Measurements from ENCODE around the gene TBCD.
"Not testable (repeated sequence)": the region's sequence is repeated elsewhere in the genome, so short reads cannot be mapped to it uniquely, and the experiment has no call there.

The TBCD gene

DNA sequence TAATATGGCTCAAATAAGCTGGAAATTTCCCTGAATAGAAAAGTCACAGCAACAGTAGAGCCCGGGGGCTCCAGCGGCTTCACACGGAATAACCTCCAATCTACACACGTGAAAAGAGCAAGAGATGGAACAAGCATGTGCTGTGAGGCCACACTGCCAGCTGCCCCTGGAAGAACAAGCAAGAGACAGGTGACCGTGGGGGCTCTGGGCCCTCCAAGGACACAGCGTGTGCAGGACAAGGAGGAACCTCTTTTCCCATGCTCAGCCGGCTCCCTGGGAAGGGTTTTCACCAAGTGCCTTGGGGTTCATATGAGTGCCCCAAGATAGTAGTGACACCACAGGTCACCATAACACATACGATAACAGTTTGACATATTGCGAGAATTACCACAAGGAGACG, 198.1 kb downstream of the TBCD start:
- H3K36me3 ChIP-seq (ENCODE audit: control insufficient read depth, insufficient read depth, low read length) = peaks cover 4% of the 10 kb centered on the region; the same call in 1 of the 2 replicates

DNA sequence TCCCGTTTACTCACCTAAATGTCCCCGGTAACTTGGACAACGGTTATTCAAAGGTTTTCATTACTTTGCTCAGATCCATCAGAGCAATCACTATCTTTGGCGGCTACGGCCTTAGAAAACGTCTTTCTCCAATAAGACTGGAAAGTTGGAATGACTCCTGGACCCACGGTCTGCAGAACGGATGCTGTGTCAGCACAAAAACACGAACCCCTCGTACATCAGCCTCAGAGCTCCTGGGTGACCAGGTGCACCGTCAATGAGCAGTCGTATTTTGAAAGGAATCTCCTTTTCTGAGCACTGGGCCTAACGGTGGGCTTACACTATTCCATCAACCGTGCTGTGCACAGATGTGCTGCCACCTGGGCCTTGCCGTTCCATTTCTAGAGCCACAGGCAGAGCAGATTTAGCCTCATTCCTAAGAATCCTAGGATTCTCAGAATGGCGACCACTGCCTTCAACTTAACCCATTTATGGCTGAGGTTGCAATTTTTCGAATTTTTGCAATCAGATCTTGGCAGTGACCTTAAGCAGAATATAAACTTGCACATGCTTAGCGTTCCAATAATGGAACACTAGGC, 198.7 kb downstream of the TBCD start:
- no peaks in the 10 kb centered on the region for H3K4me1 ChIP-seq (ENCODE audit: control insufficient read depth, insufficient read depth, low read length)
- H3K9me3 ChIP-seq (ENCODE audit: control insufficient read depth, insufficient read depth, low read length) = peaks cover 59% of the 10 kb centered on the region
- no peak overlapping the region for H3K4me3 ChIP-seq (ENCODE audit: low read depth, low read length)
- H3K9ac ChIP-seq (ENCODE audit: low read depth, low read length) = no peak overlapping the region
- H3K27me3 ChIP-seq (ENCODE audit: control insufficient read depth, insufficient read depth, low read length) = no peaks in the 10 kb centered on the region
- no peak overlapping the region for H3K27ac ChIP-seq (ENCODE audit: low read depth, low read length)
- peaks cover 2% of the 10 kb centered on the region; the same call in 1 of the 2 replicates for H3K36me3 ChIP-seq (ENCODE audit: control insufficient read depth, insufficient read depth, low read length)

More for the DNA sequence above, 198.1 kb downstream of the TBCD start:
- H3K4me1 ChIP-seq (ENCODE audit: control insufficient read depth, insufficient read depth, low read length) = no peaks in the 10 kb centered on the region
- no peak overlapping the region for H3K27ac ChIP-seq (ENCODE audit: low read depth, low read length)
- H3K4me3 ChIP-seq (ENCODE audit: low read depth, low read length) = no peak overlapping the region
- no peak overlapping the region for H3K9ac ChIP-seq (ENCODE audit: low read depth, low read length)
- peaks cover 65% of the 10 kb centered on the region for H3K9me3 ChIP-seq (ENCODE audit: control insufficient read depth, insufficient read depth, low read length)
- H3K27me3 ChIP-seq (ENCODE audit: control insufficient read depth, insufficient read depth, low read length) = no peaks in the 10 kb centered on the region

DNA sequence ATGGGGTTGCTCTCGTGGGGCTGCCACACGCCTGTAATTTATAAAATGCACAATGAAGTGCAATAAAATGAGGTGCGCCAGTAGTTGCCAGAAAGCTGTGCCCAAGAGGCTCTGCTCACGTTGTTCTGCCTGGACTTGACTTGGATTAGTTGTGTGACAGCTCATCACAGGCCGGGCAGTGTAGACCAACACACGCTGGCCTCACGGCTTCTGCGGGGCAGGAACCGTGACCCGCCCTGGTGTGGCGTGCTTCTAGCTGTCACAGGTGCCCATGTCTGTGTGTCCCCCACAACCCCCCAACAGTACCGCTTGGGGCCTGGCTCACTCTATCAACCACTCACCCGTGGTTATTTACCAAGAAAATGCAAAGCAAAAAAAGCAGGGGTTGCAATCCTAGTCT, 200.2 kb downstream of the TBCD start:
- Histone ChIP-seq H3K36me3 (ENCODE audit: control insufficient read depth, insufficient read depth, low read length) (no peaks in the 10 kb centered on the region), H3K9me3 (ENCODE audit: control insufficient read depth, insufficient read depth, low read length) (peaks cover 46% of the 10 kb centered on the region), H3K27me3 (ENCODE audit: control insufficient read depth, insufficient read depth, low read length) (no peaks in the 10 kb centered on the region), H3K4me3 (ENCODE audit: low read depth, low read length) (no peak overlapping the region), H3K27ac (ENCODE audit: low read depth, low read length) (no peak overlapping the region), H3K9ac (ENCODE audit: low read depth, low read length) (no peak overlapping the region), H3K4me1 (ENCODE audit: control insufficient read depth, insufficient read depth, low read length) (no peaks in the 10 kb centered on the region)

GRCh38 chr17:82955106-82955505, 203.2 kb downstream of the TBCD start:
- H3K27ac ChIP-seq (ENCODE audit: low read depth, low read length); H3K9ac ChIP-seq (ENCODE audit: low read depth, low read length); H3K27me3 ChIP-seq (ENCODE audit: control insufficient read depth, insufficient read depth, low read length); H3K36me3 ChIP-seq (ENCODE audit: control insufficient read depth, insufficient read depth, low read length); H3K4me1 ChIP-seq (ENCODE audit: control insufficient read depth, insufficient read depth, low read length); H3K4me3 ChIP-seq (ENCODE audit: low read depth, low read length): not testable (repeated sequence)
- peaks cover 18% of the 10 kb centered on the region for H3K9me3 ChIP-seq (ENCODE audit: control insufficient read depth, insufficient read depth, low read length)

- H3K9ac ChIP-seq (ENCODE audit: low read depth, low read length); H3K36me3 ChIP-seq (ENCODE audit: control insufficient read depth, insufficient read depth, low read length); H3K27me3 ChIP-seq (ENCODE audit: control insufficient read depth, insufficient read depth, low read length); H3K4me1 ChIP-seq (ENCODE audit: control insufficient read depth, insufficient read depth, low read length); H3K27ac ChIP-seq (ENCODE audit: low read depth, low read length); H3K4me3 ChIP-seq (ENCODE audit: low read depth, low read length): not testable (repeated sequence)
- H3K9me3 ChIP-seq (ENCODE audit: control insufficient read depth, insufficient read depth, low read length) = peaks cover 13% of the 10 kb centered on the region
These were observed 203.8 kb downstream of the TBCD start for GRCh38 chr17:82955627-82956026.

DNA sequence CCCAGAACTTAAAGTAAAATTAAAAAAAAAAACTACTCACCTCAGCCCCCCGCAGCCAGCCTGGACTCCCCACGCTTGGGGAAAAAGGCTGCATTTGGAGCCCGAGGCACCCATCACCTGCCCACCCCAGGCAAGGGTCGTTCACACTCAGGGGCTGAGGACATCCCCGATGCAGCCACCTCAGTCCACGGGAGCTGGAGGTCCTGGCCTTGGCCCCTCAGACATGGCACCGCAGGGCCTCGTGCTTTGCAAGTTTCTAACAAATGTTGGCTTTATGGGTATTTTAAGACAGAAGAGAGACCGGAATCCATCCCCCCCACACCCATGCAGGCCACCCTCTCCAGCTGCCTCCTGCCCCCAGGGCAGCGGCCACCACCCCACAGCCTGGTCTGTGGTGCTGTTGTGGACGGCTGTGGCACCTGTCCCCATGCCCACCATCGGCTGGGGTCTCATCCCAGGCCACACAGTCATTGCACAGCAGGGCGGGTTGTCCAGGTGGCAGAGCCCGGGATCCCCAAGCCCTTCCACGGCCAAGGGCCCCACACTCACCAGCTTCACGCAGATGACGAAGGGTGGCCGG, 204.4 kb downstream of the TBCD start:
- peaks cover 3% of the 10 kb centered on the region; the same call in 1 of the 2 replicates for H3K36me3 ChIP-seq (ENCODE audit: control insufficient read depth, insufficient read depth, low read length)
- no peak overlapping the region for H3K27ac ChIP-seq (ENCODE audit: low read depth, low read length)
- H3K4me3 ChIP-seq (ENCODE audit: low read depth, low read length) = no peak overlapping the region
- no peaks in the 10 kb centered on the region for H3K27me3 ChIP-seq (ENCODE audit: control insufficient read depth, insufficient read depth, low read length)
- H3K4me1 ChIP-seq (ENCODE audit: control insufficient read depth, insufficient read depth, low read length) = no peaks in the 10 kb centered on the region
- H3K9ac ChIP-seq (ENCODE audit: low read depth, low read length) = no peak overlapping the region
- peaks cover 7% of the 10 kb centered on the region for H3K9me3 ChIP-seq (ENCODE audit: control insufficient read depth, insufficient read depth, low read length)

DNA sequence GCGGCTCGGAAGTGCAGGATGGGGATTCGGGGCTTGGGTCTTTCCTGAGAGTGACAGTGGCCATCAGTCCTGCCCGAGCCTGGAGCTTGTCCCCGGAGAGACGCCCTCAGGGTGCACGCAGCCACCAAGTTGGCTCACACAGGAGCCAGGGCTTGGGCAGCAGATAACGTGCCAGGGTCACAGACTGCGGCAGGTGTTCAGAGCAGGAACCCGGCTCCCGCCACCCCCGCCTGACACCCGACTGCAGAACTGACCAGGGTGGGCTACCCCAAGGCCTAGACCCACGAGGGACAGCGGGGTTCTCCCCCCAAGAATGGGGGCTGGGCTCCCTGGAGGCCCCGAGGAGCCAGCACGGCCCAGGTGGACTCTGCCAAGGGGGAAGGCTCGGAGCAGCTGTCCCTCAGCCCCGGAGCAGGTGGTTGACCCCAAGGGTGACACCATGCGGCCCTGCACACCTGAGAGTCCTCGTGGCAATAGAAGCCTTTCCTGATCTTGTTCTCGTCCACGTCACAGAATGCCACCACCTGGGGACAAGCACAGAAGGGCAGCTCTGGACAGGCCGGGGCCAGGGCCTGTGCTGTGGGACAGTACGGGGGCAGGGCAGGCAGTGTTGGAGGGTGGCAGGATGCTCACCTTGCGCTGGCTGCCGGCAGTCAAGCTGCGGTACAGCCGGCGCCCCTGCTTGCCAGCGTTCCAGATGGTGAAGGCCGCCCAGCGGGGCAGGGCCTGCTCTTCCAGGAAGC, 205.0 kb downstream of the TBCD start:
- no peak overlapping the region for H3K9ac ChIP-seq (ENCODE audit: low read depth, low read length)
- H3K4me3 ChIP-seq (ENCODE audit: low read depth, low read length) = no peak overlapping the region
- H3K36me3 ChIP-seq (ENCODE audit: control insufficient read depth, insufficient read depth, low read length) = peaks cover 3% of the 10 kb centered on the region; the same call in 1 of the 2 replicates
- H3K27ac ChIP-seq (ENCODE audit: low read depth, low read length) = no peak overlapping the region
- no peaks in the 10 kb centered on the region for H3K27me3 ChIP-seq (ENCODE audit: control insufficient read depth, insufficient read depth, low read length)
- H3K9me3 ChIP-seq (ENCODE audit: control insufficient read depth, insufficient read depth, low read length) = peaks cover 3% of the 10 kb centered on the region
- no peaks in the 10 kb centered on the region for H3K4me1 ChIP-seq (ENCODE audit: control insufficient read depth, insufficient read depth, low read length)

DNA sequence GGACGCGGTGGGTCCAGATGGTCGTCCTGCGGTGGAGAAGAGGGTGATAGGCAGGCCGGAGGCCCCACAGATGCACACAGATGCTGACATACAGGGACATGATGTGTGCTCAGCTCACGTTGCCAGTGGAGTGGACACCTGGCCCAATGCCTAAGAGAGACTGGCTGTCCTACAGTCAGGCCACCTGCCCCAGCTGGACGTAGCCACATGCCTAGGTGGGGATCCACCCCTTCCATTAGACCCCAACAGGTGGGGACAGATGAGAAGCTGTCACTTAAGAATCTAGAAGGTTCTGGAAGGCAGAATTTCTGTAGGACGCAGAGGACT, 205.6 kb downstream of the TBCD start:
- Histone ChIP-seq H3K27me3 (ENCODE audit: control insufficient read depth, insufficient read depth, low read length) (no peaks in the 10 kb centered on the region), H3K27ac (ENCODE audit: low read depth, low read length) (no peak overlapping the region), H3K9me3 (ENCODE audit: control insufficient read depth, insufficient read depth, low read length) (no peaks in the 10 kb centered on the region; the same call in none of the 2 replicates), H3K4me3 (ENCODE audit: low read depth, low read length) (no peak overlapping the region), H3K9ac (ENCODE audit: low read depth, low read length) (no peak overlapping the region), H3K4me1 (ENCODE audit: control insufficient read depth, insufficient read depth, low read length) (no peaks in the 10 kb centered on the region), H3K36me3 (ENCODE audit: control insufficient read depth, insufficient read depth, low read length) (peaks cover 3% of the 10 kb centered on the region; the same call in 1 of the 2 replicates)

- no peaks in the 10 kb centered on the region; the same call in none of the 2 replicates for H3K9me3 ChIP-seq (ENCODE audit: control insufficient read depth, insufficient read depth, low read length)
- H3K27me3 ChIP-seq (ENCODE audit: control insufficient read depth, insufficient read depth, low read length) = no peaks in the 10 kb centered on the region
- H3K4me3 ChIP-seq (ENCODE audit: low read depth, low read length) = no peak overlapping the region
- H3K27ac ChIP-seq (ENCODE audit: low read depth, low read length) = no peak overlapping the region
- H3K36me3 ChIP-seq (ENCODE audit: control insufficient read depth, insufficient read depth, low read length) = peaks cover 3% of the 10 kb centered on the region; the same call in 1 of the 2 replicates
- no peaks in the 10 kb centered on the region for H3K4me1 ChIP-seq (ENCODE audit: control insufficient read depth, insufficient read depth, low read length)
- no peak overlapping the region for H3K9ac ChIP-seq (ENCODE audit: low read depth, low read length)
These were observed 206.2 kb downstream of the TBCD start for GRCh38 chr17:82957961-82958561.

DNA sequence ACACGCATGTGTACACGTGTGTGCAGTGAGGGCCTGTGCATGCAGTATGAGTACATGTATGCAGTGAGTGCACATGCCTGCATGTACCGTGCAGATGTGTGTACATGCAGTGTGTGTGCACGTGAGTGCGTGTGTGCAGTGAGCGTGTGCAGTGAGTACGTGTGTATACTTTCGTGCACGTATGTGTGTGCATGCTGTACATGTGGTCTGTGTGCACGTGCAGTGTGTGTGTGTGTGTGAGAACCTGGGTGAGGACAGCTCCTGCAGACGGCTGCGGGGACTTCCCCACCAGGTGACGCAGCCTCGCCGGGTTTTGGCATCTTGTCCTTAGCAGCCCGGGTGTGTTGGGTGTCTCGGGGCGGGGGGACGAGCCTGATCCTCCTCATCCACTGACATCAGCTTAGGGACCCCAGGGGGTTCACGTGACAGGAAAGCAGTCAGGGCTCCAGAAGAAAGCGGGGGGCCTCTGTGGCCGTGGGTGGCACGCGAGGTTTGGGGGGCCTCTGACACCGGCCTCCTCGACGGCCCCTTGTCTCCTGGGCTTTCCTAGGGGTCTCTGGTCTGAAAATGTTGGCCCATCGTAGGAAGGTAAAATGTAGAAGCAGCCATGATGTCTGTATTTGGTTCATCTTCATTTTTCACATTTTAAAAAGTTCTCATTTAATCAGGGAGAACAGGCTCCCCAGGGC, 207.5 kb downstream of the TBCD start:
- no peak overlapping the region for H3K4me3 ChIP-seq (ENCODE audit: low read depth, low read length)
- H3K27me3 ChIP-seq (ENCODE audit: control insufficient read depth, insufficient read depth, low read length) = no peaks in the 10 kb centered on the region
- H3K27ac ChIP-seq (ENCODE audit: low read depth, low read length) = no peak overlapping the region
- peaks cover 3% of the 10 kb centered on the region; the same call in 1 of the 2 replicates for H3K36me3 ChIP-seq (ENCODE audit: control insufficient read depth, insufficient read depth, low read length)
- no peaks in the 10 kb centered on the region; the same call in 1 of the 2 replicates for H3K4me1 ChIP-seq (ENCODE audit: control insufficient read depth, insufficient read depth, low read length)
- no peaks in the 10 kb centered on the region; the same call in none of the 2 replicates for H3K9me3 ChIP-seq (ENCODE audit: control insufficient read depth, insufficient read depth, low read length)
- H3K9ac ChIP-seq (ENCODE audit: low read depth, low read length) = no peak overlapping the region
